HL-60 (cell line): ENCODE data around the gene RENBP.

Experiments used
- DNase-seq, 2 experiments: peaks; one replicate each; pipeline ENCODE4 v3.0.0-alpha.2; 2010 to 2020; ENCODE audit warnings: low read depth in 1 of 2, low spot score in 1 of 2
- H3K27ac ChIP-seq: fragments of 250-450 bp; sonication (Bioruptor Pico); replicated peaks from 2 replicates; pipeline ENCODE4 v1.5.1; 2020; ENCODE audit warnings: mild to moderate bottlenecking, moderate library complexity
- H3K27me3 ChIP-seq: fragments of 250-450 bp; sonication (Bioruptor Pico); 2 replicates; pipeline ENCODE4 v1.5.1; 2021; ENCODE audit warnings: mild to moderate bottlenecking, moderate library complexity; ENCODE audit not compliant: insufficient read depth, poor library complexity, severe bottlenecking
- H3K4me3 ChIP-seq: replicated peaks from 2 replicates; pipeline ENCODE4 v1.5.1; 2011; ENCODE audit warnings: mild to moderate bottlenecking, control low read depth, low read length; ENCODE audit not compliant: insufficient read depth
- GABPA ChIP-seq: IDR thresholded peaks from 2 replicates; pipeline ENCODE4 v1.6.1; 2012; ENCODE audit warnings: low read depth
- POLR2AphosphoS5 ChIP-seq: IDR thresholded peaks from 2 replicates; pipeline ENCODE4 v1.6.1; 2012; ENCODE audit warnings: low read depth
- SPI1 ChIP-seq: IDR thresholded peaks from 2 replicates; pipeline ENCODE4 v1.6.1; 2012; ENCODE audit warnings: low read depth, mild to moderate bottlenecking, borderline replicate concordance
- long read RNA-seq: library from polyadenylated mRNA; unstranded; transcript quantifications from one replicate; pipeline ENCODE4 v2.0.0, GENCODE V29; 2020
- TF ChIP-seq, protein P1 (sequence below): IDR thresholded peaks from one replicate; pipeline ENCODE4 v1.5.1; 2011; ENCODE audit warnings: low read length, control low read depth, inconsistent platforms; ENCODE audit not compliant: insufficient read depth
- TF ChIP-seq, protein P2 (sequence below): IDR thresholded peaks from 2 replicates; pipeline ENCODE4 v1.6.1; 2012; ENCODE audit warnings: low read depth; ENCODE audit not compliant: insufficient replicate concordance

The RENBP gene
- long read RNA-seq, result 0 reads

DNA sequence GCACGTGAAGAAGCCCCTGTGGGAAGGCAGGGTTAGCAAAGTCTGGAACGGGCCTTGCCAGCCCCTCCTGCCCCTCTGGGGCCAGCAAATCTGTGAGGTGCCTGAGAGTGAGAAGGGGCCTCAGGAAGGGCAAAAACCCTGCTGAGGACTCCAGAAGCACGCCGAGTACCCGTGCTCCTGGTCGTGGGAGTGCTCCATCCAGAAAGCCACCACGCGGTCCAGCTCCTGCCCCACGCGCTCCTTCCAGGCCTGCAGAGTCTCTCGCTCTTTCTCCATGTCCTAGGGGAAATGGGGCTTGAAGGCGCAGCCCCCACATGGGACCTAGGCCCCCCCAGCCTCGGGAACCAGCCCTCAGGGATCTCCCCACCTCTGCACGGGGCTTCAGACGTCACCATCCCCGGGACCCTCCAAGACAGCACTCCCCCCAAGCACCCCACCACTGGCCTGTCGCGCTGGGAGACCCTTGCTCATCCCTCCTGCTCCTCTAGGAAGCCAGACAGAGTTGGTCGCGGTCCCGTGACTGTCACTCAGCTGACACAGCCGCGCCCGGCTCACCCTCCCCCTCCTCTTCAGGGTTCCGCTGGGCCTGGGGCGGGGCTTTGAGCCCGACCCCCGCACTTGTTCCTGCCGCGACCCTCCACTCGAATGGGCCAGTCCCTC is at the start of gene RENBP:
RENBP (minus strand) TSS at position 504 of the 660 bp plus-strand sequence; CDS start at position 471, 33 bp downstream.
- peak within 1 kb of the TSS; percentile 30 for H3K4me3 ChIP-seq
- H3K27me3 ChIP-seq, result no peaks in the 10 kb centered on the region
- TF ChIP-seq, protein P1, sequence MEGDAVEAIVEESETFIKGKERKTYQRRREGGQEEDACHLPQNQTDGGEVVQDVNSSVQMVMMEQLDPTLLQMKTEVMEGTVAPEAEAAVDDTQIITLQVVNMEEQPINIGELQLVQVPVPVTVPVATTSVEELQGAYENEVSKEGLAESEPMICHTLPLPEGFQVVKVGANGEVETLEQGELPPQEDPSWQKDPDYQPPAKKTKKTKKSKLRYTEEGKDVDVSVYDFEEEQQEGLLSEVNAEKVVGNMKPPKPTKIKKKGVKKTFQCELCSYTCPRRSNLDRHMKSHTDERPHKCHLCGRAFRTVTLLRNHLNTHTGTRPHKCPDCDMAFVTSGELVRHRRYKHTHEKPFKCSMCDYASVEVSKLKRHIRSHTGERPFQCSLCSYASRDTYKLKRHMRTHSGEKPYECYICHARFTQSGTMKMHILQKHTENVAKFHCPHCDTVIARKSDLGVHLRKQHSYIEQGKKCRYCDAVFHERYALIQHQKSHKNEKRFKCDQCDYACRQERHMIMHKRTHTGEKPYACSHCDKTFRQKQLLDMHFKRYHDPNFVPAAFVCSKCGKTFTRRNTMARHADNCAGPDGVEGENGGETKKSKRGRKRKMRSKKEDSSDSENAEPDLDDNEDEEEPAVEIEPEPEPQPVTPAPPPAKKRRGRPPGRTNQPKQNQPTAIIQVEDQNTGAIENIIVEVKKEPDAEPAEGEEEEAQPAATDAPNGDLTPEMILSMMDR, result no peak
- TF ChIP-seq SPI1 (no peak), GABPA (no peak), POLR2AphosphoS5 (no peak)
- TF ChIP-seq, protein P2, sequence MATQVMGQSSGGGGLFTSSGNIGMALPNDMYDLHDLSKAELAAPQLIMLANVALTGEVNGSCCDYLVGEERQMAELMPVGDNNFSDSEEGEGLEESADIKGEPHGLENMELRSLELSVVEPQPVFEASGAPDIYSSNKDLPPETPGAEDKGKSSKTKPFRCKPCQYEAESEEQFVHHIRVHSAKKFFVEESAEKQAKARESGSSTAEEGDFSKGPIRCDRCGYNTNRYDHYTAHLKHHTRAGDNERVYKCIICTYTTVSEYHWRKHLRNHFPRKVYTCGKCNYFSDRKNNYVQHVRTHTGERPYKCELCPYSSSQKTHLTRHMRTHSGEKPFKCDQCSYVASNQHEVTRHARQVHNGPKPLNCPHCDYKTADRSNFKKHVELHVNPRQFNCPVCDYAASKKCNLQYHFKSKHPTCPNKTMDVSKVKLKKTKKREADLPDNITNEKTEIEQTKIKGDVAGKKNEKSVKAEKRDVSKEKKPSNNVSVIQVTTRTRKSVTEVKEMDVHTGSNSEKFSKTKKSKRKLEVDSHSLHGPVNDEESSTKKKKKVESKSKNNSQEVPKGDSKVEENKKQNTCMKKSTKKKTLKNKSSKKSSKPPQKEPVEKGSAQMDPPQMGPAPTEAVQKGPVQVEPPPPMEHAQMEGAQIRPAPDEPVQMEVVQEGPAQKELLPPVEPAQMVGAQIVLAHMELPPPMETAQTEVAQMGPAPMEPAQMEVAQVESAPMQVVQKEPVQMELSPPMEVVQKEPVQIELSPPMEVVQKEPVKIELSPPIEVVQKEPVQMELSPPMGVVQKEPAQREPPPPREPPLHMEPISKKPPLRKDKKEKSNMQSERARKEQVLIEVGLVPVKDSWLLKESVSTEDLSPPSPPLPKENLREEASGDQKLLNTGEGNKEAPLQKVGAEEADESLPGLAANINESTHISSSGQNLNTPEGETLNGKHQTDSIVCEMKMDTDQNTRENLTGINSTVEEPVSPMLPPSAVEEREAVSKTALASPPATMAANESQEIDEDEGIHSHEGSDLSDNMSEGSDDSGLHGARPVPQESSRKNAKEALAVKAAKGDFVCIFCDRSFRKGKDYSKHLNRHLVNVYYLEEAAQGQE, result no peak
- DNase-seq, result peak in 1 of 2 experiments; percentile 47
- peak within 1 kb of the TSS; percentile 62 for H3K27ac ChIP-seq

DNA sequence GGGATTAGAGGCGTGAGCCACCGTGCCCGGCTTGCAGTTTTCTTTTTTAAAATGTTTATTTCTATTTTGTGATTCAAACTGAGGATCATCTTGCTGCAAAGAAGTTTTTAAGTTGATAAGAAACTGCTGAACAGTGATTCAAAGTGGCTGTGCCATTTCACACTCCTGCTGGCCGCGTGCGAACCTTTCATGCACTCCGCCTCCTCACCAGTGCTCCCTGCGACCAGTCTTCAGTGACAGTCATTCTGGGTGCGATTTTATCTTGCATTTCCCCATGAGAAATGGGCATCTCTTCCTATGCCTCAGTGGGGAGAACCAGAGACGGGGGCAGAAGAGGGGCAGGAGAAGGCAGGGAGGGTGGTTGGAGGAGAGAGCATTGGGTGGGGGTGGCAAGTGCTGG is 49.5 kb upstream of the RENBP start:
- no peak for TF ChIP-seq GABPA
- TF ChIP-seq, protein P2, result no peak
- TF ChIP-seq POLR2AphosphoS5, result no peak
- TF ChIP-seq, protein P1, result no peak
- no peak for TF ChIP-seq SPI1
- H3K4me3 ChIP-seq, result no peak overlapping the region
- H3K27me3 ChIP-seq, result no peaks in the 10 kb centered on the region
- no peak overlapping the region for H3K27ac ChIP-seq
- DNase-seq, result no peak

DNA sequence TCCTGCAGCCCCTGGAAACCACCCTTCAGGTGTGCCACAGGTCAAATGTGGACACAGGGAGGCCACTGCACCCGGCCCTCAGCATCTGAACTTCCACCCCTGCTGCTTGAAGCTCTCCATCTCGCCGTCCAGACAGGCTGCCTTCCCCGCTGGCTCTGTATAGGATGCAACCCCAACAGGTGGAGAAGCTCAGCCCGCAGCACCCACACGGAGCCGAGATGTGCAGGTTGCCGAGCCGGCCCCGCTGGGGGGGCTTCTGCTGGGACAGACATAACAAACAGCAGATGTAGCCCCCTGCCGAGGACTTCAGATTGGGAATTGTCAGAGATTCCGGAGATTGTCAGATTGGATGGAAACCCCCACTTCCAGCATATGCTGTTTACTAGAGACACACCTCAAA is 48.6 kb upstream of the RENBP start:
- no peak overlapping the region for H3K27ac ChIP-seq
- H3K4me3 ChIP-seq, result no peak overlapping the region
- no peak for DNase-seq
- TF ChIP-seq SPI1 (no peak), POLR2AphosphoS5 (no peak), GABPA (no peak)
- H3K27me3 ChIP-seq, result no peaks in the 10 kb centered on the region

DNA sequence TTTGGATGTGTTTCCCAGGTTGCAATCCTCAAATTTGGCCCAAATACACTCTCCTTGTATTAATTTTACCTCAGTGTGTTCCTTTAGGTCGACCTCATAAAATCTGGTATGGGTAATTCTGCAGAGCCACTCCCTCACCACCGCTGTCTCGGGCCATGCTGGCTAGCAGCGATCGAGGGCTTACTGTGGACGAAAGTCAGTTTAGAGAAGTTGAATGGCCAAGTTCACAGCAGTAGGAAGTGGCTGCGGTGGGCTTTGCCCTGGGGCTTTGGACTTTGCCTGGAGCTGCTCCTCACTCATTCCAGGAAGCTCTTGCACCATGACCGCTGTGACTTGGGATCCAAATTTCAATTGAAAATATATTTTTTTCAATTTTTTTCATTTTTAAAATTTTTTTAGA is 47.7 kb upstream of the RENBP start:
- H3K27ac ChIP-seq, result no peak overlapping the region
- H3K27me3 ChIP-seq, result no peaks in the 10 kb centered on the region
- TF ChIP-seq, protein P2, result no peak
- TF ChIP-seq GABPA (no peak), POLR2AphosphoS5 (no peak), SPI1 (no peak)
- TF ChIP-seq, protein P1, result no peak
- no peak overlapping the region for H3K4me3 ChIP-seq
- DNase-seq, result no peak
